Activated CD8-positive, alpha-beta T cell treated with anti-CD3 and anti-CD28 coated beads, Interleukin-2, amount 10 ng/mL, durations not matched to agents 7 days and 5 days (primary cell): Measurements from ENCODE around the gene RHOV. TPM values are rescaled to one million over a fixed set of nuclear protein-coding genes. Genes with fewer than 3 reads are reported as not detected.

ENCODE experiments used
- ATAC-seq: fragments of 150-1000 bp; cut with Tn5 transposase; one replicate; pipeline ENCODE4 v1.10.0; 2021; ENCODE audit warnings: moderate library complexity
- CTCF ChIA-PET: fragments of 350-600 bp; sonication (Branson Sonifier 250); formaldehyde crosslinking; loops from one replicate; lab custom pipeline; 2021; ENCODE audit warnings: antibody characterized with exemption; lab: Charles Lee
- POLR2A ChIA-PET: fragments of 350-600 bp; sonication (Branson Sonifier 250); formaldehyde crosslinking; loops from one replicate; lab custom pipeline; 2021; ENCODE audit warnings: antibody characterized with exemption; lab: Charles Lee
- DNase-seq: peaks from one replicate; pipeline ENCODE4 v3.0.0-alpha.2; 2020
- H3K27ac Mint-ChIP-seq: one replicate; pipeline ENCODE4 v1.8.0; 2021; ENCODE audit warnings: mild to moderate bottlenecking, mixed read lengths
- H3K27me3 Mint-ChIP-seq: one replicate; pipeline ENCODE4 v1.8.0; 2021; ENCODE audit warnings: low read depth, mixed read lengths
- H3K36me3 Mint-ChIP-seq: one replicate; pipeline ENCODE4 v1.8.0; 2021; ENCODE audit warnings: low read depth, mixed read lengths
- H3K4me1 Mint-ChIP-seq: one replicate; pipeline ENCODE4 v1.8.0; 2021; ENCODE audit warnings: low read depth, mixed read lengths
- H3K4me3 Mint-ChIP-seq: one replicate; pipeline ENCODE4 v1.8.0; 2021; ENCODE audit warnings: mild to moderate bottlenecking, mixed read lengths
- H3K9me3 Mint-ChIP-seq: one replicate; pipeline ENCODE4 v1.8.0; 2022; ENCODE audit warnings: mixed read lengths; ENCODE audit not compliant: insufficient read depth
- total RNA-seq, 2 experiments: library from RNA; stranded (reverse); gene quantifications; one replicate each; pipeline ENCODE4 v1.2.3, GENCODE V29; 2021

Gene RHOV
- total RNA-seq, 2 experiments from 2014 or later: not detected

- peaks cover 3% of the 10 kb centered on the region for H3K27me3 Mint-ChIP-seq
- H3K27ac Mint-ChIP-seq: no peak overlapping the region
- H3K4me3 Mint-ChIP-seq: no peak overlapping the region
- ATAC-seq (no peak), DNase-seq (no peak)
- CTCF ChIA-PET: interaction anchor here (2.4 to 4.1 kb wide), 2 partner anchors 9 to 178 kb away, joined by 11 to 79 read pairs; partner anchors contain the start of gene SPINT1
- peaks cover 19% of the 10 kb centered on the region for H3K4me1 Mint-ChIP-seq
- POLR2A ChIA-PET: interaction anchor here (4.0 kb wide), 1 partner anchor 39 kb away, joined by 22 read pairs; the partner anchor contains the start of gene VPS18
- no peaks in the 10 kb centered on the region for H3K9me3 Mint-ChIP-seq
- H3K36me3 Mint-ChIP-seq: no peaks in the 10 kb centered on the region
Observed at GRCh38 chr15:40855706-40856234, 18.3 kb downstream of the RHOV start.

- H3K4me3 Mint-ChIP-seq: no peak overlapping the region
- H3K27me3 Mint-ChIP-seq: no peaks in the 10 kb centered on the region
- H3K36me3 Mint-ChIP-seq: no peaks in the 10 kb centered on the region
- ATAC-seq: no peak
- H3K9me3 Mint-ChIP-seq: no peaks in the 10 kb centered on the region
- CTCF ChIA-PET: no interaction called here
- POLR2A ChIA-PET: interaction anchor here (0.8 kb wide), 1 partner anchor 133 kb away, joined by 4 read pairs; no protein-coding TSS in a partner anchor
- no peak overlapping the region for H3K27ac Mint-ChIP-seq
- DNase-seq: no peak
- H3K4me1 Mint-ChIP-seq: peaks cover 14% of the 10 kb centered on the region
Observed at GRCh38 chr15:40854161-40854560, 19.9 kb downstream of the RHOV start.

- Mint-ChIP-seq H3K27me3 (no peaks in the 10 kb centered on the region), H3K4me3 (no peak overlapping the region), H3K9me3 (no peaks in the 10 kb centered on the region), H3K36me3 (no peaks in the 10 kb centered on the region), H3K27ac (no peak overlapping the region), H3K4me1 (peaks cover 10% of the 10 kb centered on the region)
- CTCF ChIA-PET: interaction anchor here (1.4 kb wide), 1 partner anchor 39 kb away, joined by 6 read pairs; no protein-coding TSS in a partner anchor
- DNase-seq (no peak), ATAC-seq (no peak)
- POLR2A ChIA-PET: interaction anchor here (0.7 kb wide), 1 partner anchor 17 kb away, joined by 3 read pairs; no protein-coding TSS in a partner anchor
Observed at GRCh38 chr15:40853241-40853890, 20.7 kb downstream of the RHOV start.

GRCh38 chr15:40852529-40852928 lies 21.5 kb downstream of the RHOV start:
- DNase-seq: no peak
- Mint-ChIP-seq H3K36me3 (no peaks in the 10 kb centered on the region), H3K9me3 (no peaks in the 10 kb centered on the region), H3K4me1 (peaks cover 5% of the 10 kb centered on the region), H3K27ac (no peak overlapping the region), H3K27me3 (no peaks in the 10 kb centered on the region), H3K4me3 (no peak overlapping the region)
- ChIA-PET POLR2A (interaction anchor here (0.7 kb wide), 1 partner anchor 18 kb away, joined by 3 read pairs; no protein-coding TSS in a partner anchor), CTCF (interaction anchor here (1.4 to 1.6 kb wide), 2 partner anchors 11 to 39 kb away, joined by 3 to 6 read pairs; no protein-coding TSS in a partner anchor)
- no peak for ATAC-seq

GRCh38 chr15:40850576-40851112 lies 23.4 kb downstream of the RHOV start:
- H3K4me3 Mint-ChIP-seq: no peak overlapping the region
- no peaks in the 10 kb centered on the region for H3K36me3 Mint-ChIP-seq
- DNase-seq: no peak
- H3K27ac Mint-ChIP-seq: no peak overlapping the region
- no peaks in the 10 kb centered on the region for H3K9me3 Mint-ChIP-seq
- CTCF ChIA-PET: interaction anchor here (1.3 to 9.3 kb wide), 3 partner anchors 7 to 68 kb away, joined by 3 to 79 read pairs (median 4); no protein-coding TSS in a partner anchor
- peaks cover 3% of the 10 kb centered on the region for H3K27me3 Mint-ChIP-seq
- H3K4me1 Mint-ChIP-seq: peaks cover 19% of the 10 kb centered on the region
- POLR2A ChIA-PET: no interaction called here
- no peak for ATAC-seq

GRCh38 chr15:40847223-40847961 lies 26.6 kb downstream of the RHOV start:
- peaks cover 16% of the 10 kb centered on the region for H3K27me3 Mint-ChIP-seq
- POLR2A ChIA-PET: no interaction called here
- no peak overlapping the region for H3K4me3 Mint-ChIP-seq
- no peak for ATAC-seq
- peaks cover 28% of the 10 kb centered on the region for H3K4me1 Mint-ChIP-seq
- no peak overlapping the region for H3K27ac Mint-ChIP-seq
- CTCF ChIA-PET: interaction anchor here (1.4 to 9.3 kb wide), 3 partner anchors 11 to 47 kb away, joined by 7 to 79 read pairs (median 9); partner anchors contain the start of gene VPS18
- no peaks in the 10 kb centered on the region for H3K9me3 Mint-ChIP-seq
- DNase-seq: no peak
- H3K36me3 Mint-ChIP-seq: no peaks in the 10 kb centered on the region

GRCh38 chr15:40846841-40847222 lies 27.2 kb downstream of the RHOV start:
- no peak overlapping the region for H3K27ac Mint-ChIP-seq
- H3K9me3 Mint-ChIP-seq: no peaks in the 10 kb centered on the region
- POLR2A ChIA-PET: no interaction called here

GRCh38 chr15:40845511-40846284 lies 28.3 kb downstream of the RHOV start:
- no peak for DNase-seq
- ChIA-PET POLR2A (interaction anchor here (0.6 kb wide), 1 partner anchor 175 kb away, joined by 5 read pairs; no protein-coding TSS in a partner anchor), CTCF (interaction anchor here (3.0 to 9.3 kb wide), 3 partner anchors 12 to 49 kb away, joined by 10 to 79 read pairs (median 18); partner anchors contain the start of gene VPS18)
- H3K36me3 Mint-ChIP-seq: no peaks in the 10 kb centered on the region
- H3K27me3 Mint-ChIP-seq: peaks cover 31% of the 10 kb centered on the region
- H3K9me3 Mint-ChIP-seq: no peaks in the 10 kb centered on the region
- no peak overlapping the region for H3K27ac Mint-ChIP-seq
- H3K4me1 Mint-ChIP-seq: peaks cover 28% of the 10 kb centered on the region
- no peak for ATAC-seq
- peak overlapping the region; percentile 36 for H3K4me3 Mint-ChIP-seq

More at GRCh38 chr15:40846841-40847222, 27.2 kb downstream of the RHOV start:
- Mint-ChIP-seq H3K27me3 (peaks cover 20% of the 10 kb centered on the region), H3K4me1 (peaks cover 28% of the 10 kb centered on the region), H3K4me3 (no peak overlapping the region), H3K36me3 (no peaks in the 10 kb centered on the region)
- CTCF ChIA-PET: interaction anchor here (1.4 to 9.3 kb wide), 3 partner anchors 11 to 48 kb away, joined by 7 to 79 read pairs (median 9); partner anchors contain the start of gene VPS18
- DNase-seq (no peak), ATAC-seq (no peak)

GRCh38 chr15:40845036-40845435 lies 29.0 kb downstream of the RHOV start:
- DNase-seq (no peak), ATAC-seq (no peak)
- POLR2A ChIA-PET: no interaction called here
- H3K27me3 Mint-ChIP-seq: peaks cover 31% of the 10 kb centered on the region
- CTCF ChIA-PET: interaction anchor here (1.1 to 9.3 kb wide), 5 partner anchors 13 to 60 kb away, joined by 3 to 79 read pairs (median 10); partner anchors contain the start of gene VPS18
- H3K4me3 Mint-ChIP-seq: peak overlapping the region; percentile 79
- no peaks in the 10 kb centered on the region for H3K9me3 Mint-ChIP-seq
- no peaks in the 10 kb centered on the region for H3K36me3 Mint-ChIP-seq
- no peak overlapping the region for H3K27ac Mint-ChIP-seq
- peaks cover 28% of the 10 kb centered on the region for H3K4me1 Mint-ChIP-seq

- POLR2A ChIA-PET: no interaction called here
- H3K27ac Mint-ChIP-seq: no peak overlapping the region
Observed at GRCh38 chr15:40844696-40845030, 29.4 kb downstream of the RHOV start.

More at GRCh38 chr15:40844696-40845030, 29.4 kb downstream of the RHOV start:
- H3K4me3 Mint-ChIP-seq: peak overlapping the region; percentile 79
- CTCF ChIA-PET: interaction anchor here (1.1 to 9.3 kb wide), 5 partner anchors 13 to 60 kb away, joined by 3 to 79 read pairs (median 10); partner anchors contain the start of gene VPS18
- H3K9me3 Mint-ChIP-seq: no peaks in the 10 kb centered on the region
- no peaks in the 10 kb centered on the region for H3K36me3 Mint-ChIP-seq
- DNase-seq (peak; percentile 53), ATAC-seq (peak; percentile 53)
- peaks cover 31% of the 10 kb centered on the region for H3K27me3 Mint-ChIP-seq
- H3K4me1 Mint-ChIP-seq: peaks cover 28% of the 10 kb centered on the region
